ENCODE results near the gene PSMG3.

Gene PSMG3

DNA sequence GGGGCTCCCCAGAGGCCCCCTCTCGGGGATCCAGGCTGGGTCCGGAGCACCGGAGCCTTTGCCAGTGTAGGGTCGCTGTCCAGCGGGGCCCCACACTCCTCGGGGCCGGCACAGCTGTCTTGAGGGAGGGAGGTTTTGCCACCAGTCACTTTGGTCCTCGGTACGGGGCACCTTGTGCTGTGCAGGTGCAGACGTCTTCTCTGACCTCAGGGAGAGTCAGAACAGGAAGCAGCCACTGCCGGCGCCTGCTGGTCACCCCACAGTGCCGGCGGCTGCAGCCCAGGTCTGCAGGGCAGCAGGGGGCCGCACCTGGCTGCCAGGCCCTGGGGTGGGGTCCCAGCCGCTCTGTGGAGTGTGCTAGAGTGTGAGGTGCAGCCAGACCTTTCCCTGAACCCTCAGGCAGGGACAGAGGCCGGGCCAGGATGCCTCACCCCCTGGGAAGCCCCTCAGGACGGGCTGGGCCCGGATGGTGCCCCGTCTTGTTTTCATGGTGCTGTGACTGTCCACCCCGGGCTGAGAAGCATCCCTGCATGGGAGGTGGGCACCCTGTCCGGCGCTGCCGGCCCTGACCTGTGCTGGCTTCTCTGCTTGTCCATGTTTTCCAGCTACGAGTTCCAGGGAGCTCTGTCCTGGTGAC lies 31.2 kb downstream of the PSMG3 start:
- no peak for DNase-seq (ENCODE audit: low spot score)
- TF ChIP-seq, protein P1, sequence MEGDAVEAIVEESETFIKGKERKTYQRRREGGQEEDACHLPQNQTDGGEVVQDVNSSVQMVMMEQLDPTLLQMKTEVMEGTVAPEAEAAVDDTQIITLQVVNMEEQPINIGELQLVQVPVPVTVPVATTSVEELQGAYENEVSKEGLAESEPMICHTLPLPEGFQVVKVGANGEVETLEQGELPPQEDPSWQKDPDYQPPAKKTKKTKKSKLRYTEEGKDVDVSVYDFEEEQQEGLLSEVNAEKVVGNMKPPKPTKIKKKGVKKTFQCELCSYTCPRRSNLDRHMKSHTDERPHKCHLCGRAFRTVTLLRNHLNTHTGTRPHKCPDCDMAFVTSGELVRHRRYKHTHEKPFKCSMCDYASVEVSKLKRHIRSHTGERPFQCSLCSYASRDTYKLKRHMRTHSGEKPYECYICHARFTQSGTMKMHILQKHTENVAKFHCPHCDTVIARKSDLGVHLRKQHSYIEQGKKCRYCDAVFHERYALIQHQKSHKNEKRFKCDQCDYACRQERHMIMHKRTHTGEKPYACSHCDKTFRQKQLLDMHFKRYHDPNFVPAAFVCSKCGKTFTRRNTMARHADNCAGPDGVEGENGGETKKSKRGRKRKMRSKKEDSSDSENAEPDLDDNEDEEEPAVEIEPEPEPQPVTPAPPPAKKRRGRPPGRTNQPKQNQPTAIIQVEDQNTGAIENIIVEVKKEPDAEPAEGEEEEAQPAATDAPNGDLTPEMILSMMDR (IDR thresholded peaks at IDR 0.05; ENCODE audit: extremely low read depth, missing control alignments) = no peak

- TF ChIP-seq, protein P1 (IDR thresholded peaks at IDR 0.05; ENCODE audit: extremely low read depth, missing control alignments) = no peak
- no peak for DNase-seq (ENCODE audit: low spot score)
These were observed 32.1 kb downstream of the PSMG3 start for GRCh38 chr7:1537535-1538412.

GRCh38 chr7:1536743-1537534 lies 32.9 kb downstream of the PSMG3 start:
- TF ChIP-seq, protein P1 (IDR thresholded peaks at IDR 0.05; ENCODE audit: extremely low read depth, missing control alignments) = no peak
- DNase-seq (ENCODE audit: low spot score) = no peak

DNA sequence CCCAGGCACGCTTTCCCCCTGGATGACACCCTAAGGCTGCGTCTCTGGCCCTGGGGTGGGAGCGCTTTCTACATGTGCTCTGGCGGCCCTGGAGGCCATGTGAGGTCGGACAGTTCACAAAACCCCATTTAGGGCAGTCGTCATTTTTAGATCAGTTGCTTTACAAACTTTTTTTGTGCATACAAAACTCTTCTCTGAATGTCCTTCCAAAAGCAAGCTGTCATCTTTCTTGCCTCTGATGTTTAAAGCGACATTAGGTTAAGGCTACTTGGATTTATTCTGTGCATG lies 33.4 kb downstream of the PSMG3 start:
- DNase-seq (ENCODE audit: low spot score) = no peak
- TF ChIP-seq, protein P1 (IDR thresholded peaks at IDR 0.05; ENCODE audit: extremely low read depth, missing control alignments) = no peak

- DNase-seq (ENCODE audit: low spot score) = no peak
- TF ChIP-seq, protein P1 (IDR thresholded peaks at IDR 0.05; ENCODE audit: extremely low read depth, missing control alignments) = no peak
These were observed 34.0 kb downstream of the PSMG3 start for GRCh38 chr7:1535701-1536454.

- DNase-seq (ENCODE audit: low spot score) = no peak
- TF ChIP-seq, protein P1 (IDR thresholded peaks at IDR 0.05; ENCODE audit: extremely low read depth, missing control alignments) = no peak
These were observed 34.8 kb downstream of the PSMG3 start for GRCh38 chr7:1535100-1535458.

Measured in GM20000 (cell line).